HG03342 (cell line): ENCODE data around the gene TUSC1.
"Not testable (repeated sequence)": the region's sequence is repeated elsewhere in the genome, so short reads cannot be mapped to it uniquely, and the experiment has no call there.

ENCODE experiments used
- ATAC-seq: cut with Tn5 transposase; IDR thresholded peaks from one replicate; pipeline ENCODE4 v1.9.1; 2021; ENCODE audit warnings: mild to moderate bottlenecking, moderate library complexity; ENCODE audit not compliant: unreplicated experiment

The TUSC1 gene

GRCh38 chr9:25678147-25678666 is at the start of gene TUSC1:
TSS of gene TUSC1 (minus strand) at chr9:25678444. CDS start at chr9:25678312, 132 bp downstream.
- peak; percentile 41 for ATAC-seq

GRCh38 chr9:25726871-25727410 is 48.7 kb upstream of the TUSC1 start:
- ATAC-seq = no peak

- ATAC-seq = no peak
Measured at GRCh38 chr9:25724424-25724823, 46.2 kb upstream of the TUSC1 start.

- no peak for ATAC-seq
Measured at GRCh38 chr9:25716220-25716872, 38.1 kb upstream of the TUSC1 start.

GRCh38 chr9:25709941-25710340 is 31.7 kb upstream of the TUSC1 start:
- no peak for ATAC-seq

- no peak for ATAC-seq
Measured at GRCh38 chr9:25704800-25705199, 26.6 kb upstream of the TUSC1 start.

- ATAC-seq = no peak
Measured at GRCh38 chr9:25703701-25704357, 25.6 kb upstream of the TUSC1 start.

GRCh38 chr9:25702536-25702935 is 24.3 kb upstream of the TUSC1 start:
- ATAC-seq = no peak

- ATAC-seq = not testable (repeated sequence)
Measured at GRCh38 chr9:25700899-25701298, 22.7 kb upstream of the TUSC1 start.

- no peak for ATAC-seq
Measured at GRCh38 chr9:25700430-25700829, 22.2 kb upstream of the TUSC1 start.

GRCh38 chr9:25691786-25692185 is 13.5 kb upstream of the TUSC1 start:
- no peak for ATAC-seq

GRCh38 chr9:25684321-25684720 is 6.1 kb upstream of the TUSC1 start:
- no peak for ATAC-seq

GRCh38 chr9:25681266-25681665 is 3.0 kb upstream of the TUSC1 start:
- no peak for ATAC-seq

- no peak for ATAC-seq
Measured at GRCh38 chr9:25678846-25679360, 659 bp upstream of the TUSC1 start.

GRCh38 chr9:25677301-25678146 is 720 bp downstream of the TUSC1 start:
- ATAC-seq = peak; percentile 52

GRCh38 chr9:25675858-25676257 is 2.4 kb downstream of the TUSC1 start:
- not testable (repeated sequence) for ATAC-seq

- no peak for ATAC-seq
Measured at GRCh38 chr9:25658571-25658970, 19.7 kb downstream of the TUSC1 start.

- ATAC-seq = no peak
Measured at GRCh38 chr9:25654417-25654816, 23.8 kb downstream of the TUSC1 start.

GRCh38 chr9:25648116-25648515 is 30.1 kb downstream of the TUSC1 start:
- no peak for ATAC-seq

GRCh38 chr9:25636026-25636425 is 42.2 kb downstream of the TUSC1 start:
- no peak for ATAC-seq

- ATAC-seq = no peak
Measured at GRCh38 chr9:25629231-25629630, 49.0 kb downstream of the TUSC1 start.
